Peyer's patch (tissue), 4 donors: ENCODE measurements around the gene MAP3K5.

ENCODE experiments used
- POLR2A ChIP-seq, 2 donors: fragments of 450-650 bp; IDR thresholded peaks; one replicate each; pipeline ENCODE4 v1.5.1; 2017; ENCODE audit warnings: antibody characterized with exemption in 2 of 2, mild to moderate bottlenecking in 2 of 2, moderate library complexity in 2 of 2
- TF ChIP-seq, protein P1 (sequence below), 6 experiments: fragments of 450-650 bp in 4 of 6; fragments of 200-600 bp in 2 of 6; sonication (generic) in 1 of 6; IDR thresholded peaks; one replicate each; pipeline ENCODE4 v1.5.1; 2017 to 2019; ENCODE audit warnings: antibody characterized with exemption in 6 of 6, mild to moderate bottlenecking in 3 of 6, moderate library complexity in 1 of 6

DNA sequence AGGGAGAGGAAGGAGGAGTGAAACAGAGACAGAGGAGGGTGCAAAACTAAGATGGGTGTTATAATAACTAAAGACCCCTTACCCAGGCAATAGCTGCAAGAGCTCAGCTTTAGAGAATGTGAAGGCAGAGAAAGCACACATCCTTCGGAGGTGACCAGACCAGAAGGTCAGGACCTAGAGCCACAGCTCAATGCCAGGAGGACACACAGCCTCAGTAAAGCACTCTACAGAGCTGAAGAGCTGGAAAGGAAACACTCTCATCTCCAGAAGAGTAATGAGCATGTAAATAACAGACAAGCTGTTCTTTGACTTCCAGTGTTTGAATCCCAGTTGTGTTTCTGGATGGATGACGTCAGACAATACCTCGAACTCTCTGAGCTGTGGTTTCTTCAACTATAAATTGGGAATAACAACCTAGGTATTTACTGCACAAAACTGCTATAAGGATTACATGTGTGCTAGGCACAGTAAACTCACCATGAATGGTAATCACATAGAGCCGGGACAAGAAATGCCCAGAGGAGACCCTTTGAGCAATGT lies 63.2 kb downstream of the MAP3K5 start:
- TF ChIP-seq, protein P1, sequence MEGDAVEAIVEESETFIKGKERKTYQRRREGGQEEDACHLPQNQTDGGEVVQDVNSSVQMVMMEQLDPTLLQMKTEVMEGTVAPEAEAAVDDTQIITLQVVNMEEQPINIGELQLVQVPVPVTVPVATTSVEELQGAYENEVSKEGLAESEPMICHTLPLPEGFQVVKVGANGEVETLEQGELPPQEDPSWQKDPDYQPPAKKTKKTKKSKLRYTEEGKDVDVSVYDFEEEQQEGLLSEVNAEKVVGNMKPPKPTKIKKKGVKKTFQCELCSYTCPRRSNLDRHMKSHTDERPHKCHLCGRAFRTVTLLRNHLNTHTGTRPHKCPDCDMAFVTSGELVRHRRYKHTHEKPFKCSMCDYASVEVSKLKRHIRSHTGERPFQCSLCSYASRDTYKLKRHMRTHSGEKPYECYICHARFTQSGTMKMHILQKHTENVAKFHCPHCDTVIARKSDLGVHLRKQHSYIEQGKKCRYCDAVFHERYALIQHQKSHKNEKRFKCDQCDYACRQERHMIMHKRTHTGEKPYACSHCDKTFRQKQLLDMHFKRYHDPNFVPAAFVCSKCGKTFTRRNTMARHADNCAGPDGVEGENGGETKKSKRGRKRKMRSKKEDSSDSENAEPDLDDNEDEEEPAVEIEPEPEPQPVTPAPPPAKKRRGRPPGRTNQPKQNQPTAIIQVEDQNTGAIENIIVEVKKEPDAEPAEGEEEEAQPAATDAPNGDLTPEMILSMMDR (IDR thresholded peaks at IDR 0.05): no peak
- no peak for TF ChIP-seq POLR2A (IDR thresholded peaks at IDR 0.05)
